Endothelial cell of umbilical vein (primary cell): ENCODE results near the gene MCCC1. TPM values are rescaled to one million over a fixed set of nuclear protein-coding genes. Genes with fewer than 3 reads are reported as not detected.
A peak's percentile ranks its signal among the peaks of the same experiment; 100 is the strongest.

ENCODE experiments used
- BruUV-seq: library from RNA; stranded (reverse); fragments of 400-500 nt; replicated peaks from 2 replicates; lab custom pipeline; 2021; lab: Mats Ljungman, UMichigan
- CTCF ChIA-PET: fragments of 300-600, 350-600 bp; sonication (Branson Sonifier 250); formaldehyde crosslinking; loops from one replicate; lab custom pipeline; 2021; ENCODE audit warnings: antibody characterized with exemption, inconsistent platforms; lab: Charles Lee
- POLR2A ChIA-PET: fragments of 300-600, 350-600 bp; sonication (Branson Sonifier 250); formaldehyde crosslinking; loops from one replicate; lab custom pipeline; 2021; ENCODE audit warnings: antibody characterized with exemption, inconsistent platforms; lab: Charles Lee
- DNase-seq: peaks from one replicate; pipeline ENCODE4 v3.0.0-alpha.2; 2011; ENCODE audit warnings: low read depth, low spot score
- FAIRE-seq: peaks from 2 replicates; lab custom pipeline; 2011; peaks lifted over from hg19 to GRCh38; lab: Jason Lieb, UNC
- H2AFZ ChIP-seq: 2 replicates; pipeline ENCODE4 v1.6.0; 2012; ENCODE audit warnings: low read depth, low read length, control low read depth, inconsistent platforms
- H3K27ac ChIP-seq: 2 replicates; pipeline ENCODE4 v1.5.1; 2011; ENCODE audit warnings: low read depth, mild to moderate bottlenecking, control low read depth, low read length, moderate library complexity; ENCODE audit not compliant: insufficient read depth
- H3K27me3 ChIP-seq, 2 experiments: 2 replicates each; pipeline versions ENCODE4 v1.6.0 to v1.6.1; 2011; ENCODE audit warnings: low read length in 2 of 2, mixed read lengths in 1 of 2; ENCODE audit not compliant: control insufficient read depth in 2 of 2, insufficient read depth in 2 of 2
- H3K36me3 ChIP-seq, 2 experiments: 2 replicates in 1 of 2; 3 replicates in 1 of 2; pipeline ENCODE4 v1.5.1; 2011; ENCODE audit warnings: low read length in 2 of 2, mild to moderate bottlenecking in 1 of 2, moderate library complexity in 1 of 2; ENCODE audit not compliant: control insufficient read depth in 2 of 2, insufficient read depth in 2 of 2; ENCODE audit errors: extremely low read depth in 1 of 2
- H3K4me1 ChIP-seq: 3 replicates; pipeline ENCODE4 v1.5.1; 2011; ENCODE audit warnings: mild to moderate bottlenecking, low read length; ENCODE audit not compliant: control insufficient read depth, insufficient read depth; ENCODE audit errors: extremely low read depth
- H3K4me2 ChIP-seq: 2 replicates; pipeline ENCODE4 v1.6.1; 2011; ENCODE audit warnings: low read length, control low read depth, mixed read lengths; ENCODE audit not compliant: insufficient read depth
- H3K4me3 ChIP-seq, 3 experiments: fragments of 200-600 bp in 1 of 3; sonication (generic), shearing (Covaris generic) in 1 of 3; replicated peaks in 1 of 3; 2 replicates each; pipeline ENCODE4 v1.5.1; 2011 to 2016; ENCODE audit warnings: control low read depth in 3 of 3, low read length in 3 of 3, mild to moderate bottlenecking in 2 of 3, inconsistent platforms in 1 of 3, low read depth in 1 of 3, moderate library complexity in 1 of 3; ENCODE audit not compliant: insufficient read depth in 1 of 3
- H3K79me2 ChIP-seq: 2 replicates; pipeline ENCODE4 v1.6.0; 2012; ENCODE audit warnings: low read length, inconsistent platforms; ENCODE audit not compliant: control insufficient read depth, insufficient read depth
- H3K9ac ChIP-seq: replicated peaks from 2 replicates; pipeline ENCODE3; 2011; ENCODE audit warnings: low read length, control low read depth; ENCODE audit not compliant: insufficient read depth; ENCODE audit errors: extremely low read depth
- H3K9me1 ChIP-seq: replicated peaks from 3 replicates; pipeline ENCODE4 v1.6.0; 2011; ENCODE audit warnings: mild to moderate bottlenecking, low read length; ENCODE audit not compliant: control insufficient read depth, insufficient read depth; ENCODE audit errors: extremely low read depth
- H3K9me3 ChIP-seq: replicated peaks from 2 replicates; pipeline ENCODE4 v1.5.1; 2012; ENCODE audit warnings: low read length, inconsistent platforms; ENCODE audit not compliant: control insufficient read depth, insufficient read depth
- H4K20me1 ChIP-seq: replicated peaks from 2 replicates; pipeline ENCODE3; 2011; ENCODE audit warnings: mild to moderate bottlenecking, low read length; ENCODE audit not compliant: control insufficient read depth, insufficient read depth; ENCODE audit errors: extremely low read depth
- EZH2 ChIP-seq: IDR thresholded peaks from 2 replicates; pipeline ENCODE4 v1.6.1; 2012; ENCODE audit warnings: borderline replicate concordance, low read depth, mild to moderate bottlenecking, moderate library complexity, low read length, inconsistent platforms; ENCODE audit not compliant: severe bottlenecking
- FOS ChIP-seq: IDR thresholded peaks from 2 replicates; pipeline ENCODE4 v1.6.1; 2011; ENCODE audit warnings: mild to moderate bottlenecking, low read length, moderate library complexity, borderline replicate concordance; ENCODE audit not compliant: insufficient read depth
- GATA2 ChIP-seq: IDR thresholded peaks from 2 replicates; pipeline ENCODE4 v1.7.0; 2011; ENCODE audit warnings: low read depth, mild to moderate bottlenecking, moderate library complexity, mixed read lengths, low read length; ENCODE audit not compliant: insufficient read length, insufficient read depth
- JUN ChIP-seq: IDR thresholded peaks from 2 replicates; pipeline ENCODE4 v1.6.1; 2011; ENCODE audit warnings: borderline replicate concordance, low read depth; ENCODE audit not compliant: insufficient read length, insufficient read depth
- MYC ChIP-seq: IDR thresholded peaks from one replicate; pipeline ENCODE4 v1.6.1; 2011; ENCODE audit warnings: mild to moderate bottlenecking, low read depth, low read length
- POLR2A ChIP-seq: IDR thresholded peaks from 2 replicates; pipeline ENCODE4 v1.6.1; 2012; ENCODE audit warnings: low read depth, mild to moderate bottlenecking, control low read depth, low read length
- POLR2AphosphoS5 ChIP-seq: IDR thresholded peaks from 2 replicates; pipeline ENCODE4 v1.6.1; 2012; ENCODE audit warnings: low read depth, mild to moderate bottlenecking, control low read depth, low read length, moderate library complexity; ENCODE audit not compliant: insufficient read depth
- dilution Hi-C: fragments of 300-500 bp; cut with MboI; formaldehyde crosslinking; loops from one replicate; pipeline ENCODE4 v1.15.0; 2019; ENCODE audit warnings: low sequenced_read_pairs; ENCODE audit not compliant: extremely low pct_ligation_motif_present
- intact Hi-C: fragments of 100-400 bp; cut with micrococcal nuclease; formaldehyde crosslinking; loops from one replicate; pipeline ENCODE4 v1.10.0; 2022
- polyA plus RNA-seq, 4 experiments: library from polyadenylated mRNA; depleted of rRNA in 3 of 4; stranded (reverse) in 3 of 4; unstranded in 1 of 4; fragments of >200 nt; gene quantifications; 2 replicates each; pipeline versions ENCODE4 v1.2.1 to v1.2.3, GENCODE V29; 2011 to 2012; ENCODE audit warnings: missing spikeins in 1 of 4
- total RNA-seq: library from RNA; stranded (reverse); gene quantifications from 2 replicates; pipeline ENCODE4 v1.2.3, GENCODE V29; 2021
- TF ChIP-seq, protein P1 (sequence below): IDR thresholded peaks from 2 replicates; pipeline ENCODE4 v1.6.1; 2011; ENCODE audit not compliant: insufficient read depth, insufficient read length
- TF ChIP-seq, protein P2 (sequence below), 2 donors: IDR thresholded peaks; 1 replicate in 1 of 2; 2 replicates in 1 of 2; pipeline ENCODE4 v1.5.1; 2011; ENCODE audit warnings: low read length in 2 of 2, mild to moderate bottlenecking in 2 of 2, moderate library complexity in 2 of 2, control low read depth in 1 of 2, inconsistent platforms in 1 of 2, low read depth in 1 of 2; ENCODE audit not compliant: insufficient read depth in 1 of 2; ENCODE audit errors: extremely low read depth in 1 of 2

Gene MCCC1
- total and polyA plus RNA-seq, 2 donors (not counting 3 experiments of a cell fraction or from before 2014, with no cell fraction given): 9.2 to 19.7 TPM

DNA sequence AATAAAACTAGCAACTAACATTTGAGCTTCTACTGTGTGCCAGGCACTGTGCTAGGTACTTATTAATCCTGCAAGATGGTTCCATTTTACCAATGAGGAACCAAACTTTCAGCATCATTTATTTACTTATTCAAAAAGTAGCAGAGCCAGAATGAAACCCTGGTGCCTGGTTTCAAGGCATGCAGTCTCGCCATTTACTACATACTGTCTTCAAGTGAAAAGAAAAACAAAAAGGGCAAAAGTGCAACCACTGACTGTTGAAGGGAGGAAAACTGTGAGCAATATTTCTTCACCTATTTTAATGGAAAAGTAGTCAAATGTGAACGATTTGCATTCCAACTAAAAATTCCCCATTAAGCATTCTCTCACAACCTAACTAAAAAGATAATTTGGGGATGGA is 127.7 kb downstream of the MCCC1 start:
- no peak for FAIRE-seq
- CTCF ChIA-PET: interaction anchor here (0.6 kb wide), 1 partner anchor 14 kb away, joined by 7 read pairs; no protein-coding TSS in a partner anchor
- Histone ChIP-seq H3K9me3 (no peaks in the 10 kb centered on the region), H2AFZ (no peak overlapping the region), H3K27me3 (no peaks in the 10 kb centered on the region), H4K20me1 (peaks cover 2% of the 10 kb centered on the region), H3K27ac (no peak overlapping the region), H3K4me3 (no peak overlapping the region), H3K36me3 (no peaks in the 10 kb centered on the region), H3K9ac (no peak overlapping the region), H3K9me1 (no peaks in the 10 kb centered on the region), H3K4me2 (no peak overlapping the region), H3K4me1 (peaks cover 7% of the 10 kb centered on the region), H3K79me2 (peaks cover 67% of the 10 kb centered on the region)
- TF ChIP-seq GATA2 (no peak), POLR2AphosphoS5 (no peak), FOS (no peak), MYC (no peak), POLR2A (no peak), EZH2 (no peak), JUN (no peak)
- TF ChIP-seq, protein P1, sequence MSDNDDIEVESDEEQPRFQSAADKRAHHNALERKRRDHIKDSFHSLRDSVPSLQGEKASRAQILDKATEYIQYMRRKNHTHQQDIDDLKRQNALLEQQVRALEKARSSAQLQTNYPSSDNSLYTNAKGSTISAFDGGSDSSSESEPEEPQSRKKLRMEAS: no peak
- TF ChIP-seq, protein P2, sequence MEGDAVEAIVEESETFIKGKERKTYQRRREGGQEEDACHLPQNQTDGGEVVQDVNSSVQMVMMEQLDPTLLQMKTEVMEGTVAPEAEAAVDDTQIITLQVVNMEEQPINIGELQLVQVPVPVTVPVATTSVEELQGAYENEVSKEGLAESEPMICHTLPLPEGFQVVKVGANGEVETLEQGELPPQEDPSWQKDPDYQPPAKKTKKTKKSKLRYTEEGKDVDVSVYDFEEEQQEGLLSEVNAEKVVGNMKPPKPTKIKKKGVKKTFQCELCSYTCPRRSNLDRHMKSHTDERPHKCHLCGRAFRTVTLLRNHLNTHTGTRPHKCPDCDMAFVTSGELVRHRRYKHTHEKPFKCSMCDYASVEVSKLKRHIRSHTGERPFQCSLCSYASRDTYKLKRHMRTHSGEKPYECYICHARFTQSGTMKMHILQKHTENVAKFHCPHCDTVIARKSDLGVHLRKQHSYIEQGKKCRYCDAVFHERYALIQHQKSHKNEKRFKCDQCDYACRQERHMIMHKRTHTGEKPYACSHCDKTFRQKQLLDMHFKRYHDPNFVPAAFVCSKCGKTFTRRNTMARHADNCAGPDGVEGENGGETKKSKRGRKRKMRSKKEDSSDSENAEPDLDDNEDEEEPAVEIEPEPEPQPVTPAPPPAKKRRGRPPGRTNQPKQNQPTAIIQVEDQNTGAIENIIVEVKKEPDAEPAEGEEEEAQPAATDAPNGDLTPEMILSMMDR (IDR thresholded peaks at IDR 0.05; ENCODE audit: extremely low read depth in 1 of 2, insufficient read depth in 1 of 2, low read depth in 1 of 2, low read length in 2 of 2): no peak
- POLR2A ChIA-PET: no interaction called here
- BruUV-seq: no TSS peak
- intact Hi-C loops (no loop called here), dilution Hi-C loops (no loop called here)
- DNase-seq: peak; percentile 20
